Right lung (tissue), 5 donors: ENCODE results near the gene DEPDC4. TPM values are rescaled to one million over a fixed set of nuclear protein-coding genes. Genes with fewer than 3 reads are reported as not detected.
A peak's percentile ranks its signal among the peaks of the same experiment; 100 is the strongest.
"Not testable (repeated sequence)": the region's sequence is repeated elsewhere in the genome, so short reads cannot be mapped to it uniquely, and the experiment has no call there.

ENCODE experiments used
- DNase-seq, 2 donors: peaks; one replicate each; pipeline ENCODE4 v3.0.0-alpha.2; 2013
- polyA plus RNA-seq, 5 donors: library from polyadenylated mRNA; unstranded; fragments of 120-200 nt; gene quantifications; one replicate each; pipeline versions ENCODE4 v1.2.1 to v1.2.3, GENCODE V29; 2013; ENCODE audit warnings: inconsistent platforms in 1 of 5, low replicate concordance in 1 of 5; ENCODE audit not compliant: insufficient read length in 5 of 5, insufficient read depth in 1 of 5

Gene DEPDC4
- polyA plus RNA-seq, 5 donors: 4.2 to 10.6 (median 8.6) TPM

GRCh38 chr12:100265107-100265506 is 1.8 kb downstream of the DEPDC4 start:
- DNase-seq: not testable (repeated sequence)

- DNase-seq: no peak
Measured at GRCh38 chr12:100263131-100263530, 3.7 kb downstream of the DEPDC4 start.

DNA sequence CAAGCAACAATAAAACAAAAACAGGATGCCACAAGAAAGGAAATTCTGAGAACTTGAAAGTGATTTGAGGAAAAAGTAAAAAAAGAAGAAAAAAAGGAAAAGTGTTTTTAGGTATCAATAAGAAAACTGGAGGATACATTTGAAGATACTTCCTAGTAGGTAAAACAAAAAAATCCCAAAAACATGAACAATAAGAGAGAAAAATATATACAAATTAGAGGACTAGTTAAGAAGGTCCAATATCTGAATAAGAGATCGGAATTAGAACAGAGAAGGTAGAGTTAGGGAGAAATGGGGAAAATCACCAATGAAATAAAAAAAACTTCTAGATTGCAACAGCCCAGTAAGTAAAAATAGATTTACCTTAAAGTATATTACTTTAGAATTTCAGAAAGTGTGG is 8.8 kb downstream of the DEPDC4 start:
- DNase-seq: no peak

GRCh38 chr12:100254876-100255275 is 12.0 kb downstream of the DEPDC4 start:
- no peak for DNase-seq

GRCh38 chr12:100253437-100253836 is 13.4 kb downstream of the DEPDC4 start:
- no peak for DNase-seq

GRCh38 chr12:100251917-100252316 is 15.0 kb downstream of the DEPDC4 start:
- DNase-seq: peak; percentile 69

GRCh38 chr12:100249941-100250340 is 16.9 kb downstream of the DEPDC4 start:
- no peak for DNase-seq

DNA sequence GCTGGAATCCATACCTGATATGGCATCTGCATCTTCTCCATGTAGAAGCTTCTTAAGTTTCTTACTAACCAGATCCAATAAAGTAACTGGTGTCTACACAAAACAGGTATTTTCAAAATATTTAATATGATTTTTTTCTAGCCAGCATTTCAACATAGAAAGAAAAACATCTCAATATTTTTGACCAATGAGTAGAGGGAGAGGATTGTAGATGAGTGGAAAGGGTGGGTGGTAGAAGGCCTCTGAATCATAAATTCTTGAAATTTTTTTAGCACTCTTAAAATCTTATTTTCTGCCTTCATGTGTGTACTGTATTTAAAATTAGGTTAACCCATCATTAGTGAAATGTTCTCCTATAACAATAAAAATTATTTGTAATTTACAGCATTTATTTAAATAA is 18.0 kb downstream of the DEPDC4 start:
- DNase-seq: no peak

DNA sequence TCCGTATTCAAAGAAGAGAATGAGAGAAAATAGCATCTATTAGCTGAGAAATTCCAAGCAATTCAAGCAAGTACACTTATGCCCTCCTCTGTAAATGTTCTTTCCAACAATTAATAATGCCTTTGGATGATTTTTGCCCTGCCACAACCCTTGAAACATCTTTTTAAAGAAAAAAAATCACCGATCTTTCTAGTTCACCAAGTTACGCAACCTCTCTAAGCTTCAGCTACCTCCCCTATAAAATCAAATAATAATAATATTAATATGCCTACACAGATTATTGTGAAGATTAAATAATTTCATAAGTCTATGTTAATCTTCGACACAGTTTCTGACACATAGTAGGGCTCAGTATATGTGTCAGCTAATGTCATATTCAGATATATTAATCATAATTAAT is 19.1 kb downstream of the DEPDC4 start:
- DNase-seq: no peak

DNA sequence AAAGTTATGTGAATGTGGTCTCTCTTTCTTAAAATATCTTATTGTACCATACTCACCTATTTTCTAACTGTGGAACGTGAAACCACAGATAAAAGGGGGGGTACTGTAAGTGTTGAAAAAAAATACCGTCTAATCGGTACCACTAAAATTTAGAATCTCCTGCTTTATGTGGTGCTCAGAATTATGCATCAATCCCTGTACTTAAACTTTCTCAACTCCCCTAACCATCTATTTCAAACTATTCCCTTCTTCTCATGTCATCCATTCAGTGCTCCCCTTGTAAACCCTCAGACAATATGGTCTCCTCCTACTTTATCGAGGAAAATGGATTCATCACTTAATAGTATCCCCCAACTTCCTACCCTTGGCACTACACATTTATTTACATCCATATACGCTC is 23.7 kb downstream of the DEPDC4 start:
- no peak for DNase-seq

- DNase-seq: no peak
Measured at GRCh38 chr12:100239589-100239988, 27.3 kb downstream of the DEPDC4 start.

GRCh38 chr12:100238801-100239200 is 28.1 kb downstream of the DEPDC4 start:
- no peak for DNase-seq

- peak; percentile 15 to 32 for DNase-seq
Measured at GRCh38 chr12:100234591-100235304, 32.1 kb downstream of the DEPDC4 start.

DNA sequence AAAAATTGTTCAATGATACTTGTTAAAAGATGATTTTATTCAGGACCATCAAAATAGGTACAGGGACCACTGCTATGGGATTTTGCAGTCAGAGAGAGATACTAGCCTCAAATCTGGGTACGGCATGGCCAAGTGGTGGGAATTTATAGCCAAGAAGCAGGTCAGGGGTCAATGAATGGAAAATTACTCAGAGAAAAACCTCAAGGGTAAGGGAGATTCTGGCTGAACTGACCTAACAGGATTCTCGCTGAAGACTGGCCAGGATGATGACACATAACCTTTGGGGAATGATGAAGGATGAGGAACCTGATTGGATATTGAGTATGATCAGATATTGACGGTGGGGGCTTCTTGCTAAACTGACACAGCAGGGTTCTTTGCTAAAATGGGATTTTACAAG is 32.7 kb downstream of the DEPDC4 start:
- no peak for DNase-seq

DNA sequence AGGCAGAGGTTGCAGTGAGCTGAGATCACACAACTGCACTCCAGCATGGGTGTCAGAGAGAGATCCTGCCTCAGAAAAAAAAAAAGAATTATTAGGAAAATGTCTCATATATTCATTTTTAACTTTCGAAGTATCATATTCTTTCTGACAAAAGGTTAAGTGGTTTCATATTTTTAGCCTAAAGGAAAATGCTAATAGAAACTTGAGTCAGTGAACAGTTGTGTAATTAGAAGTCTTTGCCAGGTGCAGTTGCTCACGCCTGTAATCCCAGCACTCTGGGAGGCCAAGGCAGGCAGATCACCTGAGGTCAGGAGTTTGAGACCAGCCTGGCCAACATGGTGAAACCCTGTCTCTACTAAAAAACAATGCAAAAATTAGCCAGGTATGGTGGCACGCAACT is 35.0 kb downstream of the DEPDC4 start:
- not testable (repeated sequence) for DNase-seq

DNA sequence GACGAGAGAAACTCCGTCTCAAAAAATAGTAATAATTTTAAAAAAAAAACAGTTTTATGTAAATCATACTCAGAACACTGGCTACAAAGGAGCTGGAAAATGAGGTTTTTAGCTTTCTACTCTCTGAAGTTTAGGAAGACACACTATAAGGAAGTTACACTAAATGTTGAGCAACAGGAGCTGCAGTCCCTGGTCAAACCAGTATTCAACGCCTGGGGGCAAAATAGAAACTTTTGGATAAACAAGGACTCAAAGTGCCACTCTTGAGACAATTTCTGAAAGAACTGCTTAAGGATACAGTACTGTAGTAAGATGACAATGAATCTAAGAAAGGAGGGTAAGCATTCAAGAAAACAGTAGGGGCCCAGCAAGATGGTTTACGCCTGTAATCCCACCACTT is 37.0 kb downstream of the DEPDC4 start:
- DNase-seq: no peak

DNA sequence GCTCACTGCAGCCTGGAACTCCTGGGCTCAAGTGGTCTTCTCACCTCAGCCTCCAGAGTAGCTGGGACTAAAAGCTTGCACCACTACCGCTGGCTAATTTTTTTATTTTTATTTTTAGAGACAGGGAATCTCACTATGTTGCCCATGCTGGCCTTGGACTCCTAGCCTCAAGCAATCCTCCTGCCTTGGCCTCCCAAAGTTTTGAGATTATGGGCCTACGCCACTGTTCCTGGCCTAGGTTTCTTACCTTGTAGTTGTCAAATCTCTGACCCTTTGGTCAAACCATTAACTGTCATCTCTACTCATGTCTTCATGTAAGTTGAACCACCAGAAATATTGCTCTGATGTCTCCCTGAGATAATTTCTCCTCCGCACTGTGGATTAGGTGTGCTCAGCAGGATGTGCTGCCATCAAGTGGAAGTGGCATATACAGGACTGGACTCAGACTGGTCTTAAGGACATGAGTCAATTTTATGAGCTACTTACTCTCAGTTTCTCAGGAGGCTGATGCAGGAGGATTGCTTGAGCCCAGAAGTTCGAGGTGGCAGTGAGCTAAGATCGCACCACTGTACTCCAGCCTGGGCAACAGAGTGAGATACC is 37.7 kb downstream of the DEPDC4 start:
- no peak for DNase-seq

DNA sequence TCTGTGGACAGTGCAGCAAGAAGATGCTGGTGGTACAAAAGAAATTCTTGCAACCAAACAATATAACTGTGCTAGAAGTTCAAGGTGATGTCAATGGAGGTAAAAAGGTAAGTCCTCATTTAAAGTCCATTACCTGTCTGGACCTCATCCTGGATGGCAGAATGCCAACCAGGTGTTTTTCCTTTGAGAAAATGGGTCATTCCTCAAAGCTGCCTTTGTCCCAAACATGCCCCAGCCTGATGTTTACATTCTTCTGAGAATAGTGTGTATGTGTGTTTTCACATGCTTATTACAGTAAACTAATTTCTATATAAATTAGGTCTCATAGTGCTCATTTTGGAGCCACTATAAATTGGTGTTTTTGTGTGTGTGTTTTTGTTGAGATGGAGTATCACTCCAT is 41.4 kb downstream of the DEPDC4 start:
- DNase-seq: no peak

GRCh38 chr12:100222173-100222572 is 44.7 kb downstream of the DEPDC4 start:
- not testable (repeated sequence) for DNase-seq

GRCh38 chr12:100221523-100221922 is 45.4 kb downstream of the DEPDC4 start:
- DNase-seq: no peak

- no peak for DNase-seq
Measured at GRCh38 chr12:100219328-100220109, 47.4 kb downstream of the DEPDC4 start.

- no peak for DNase-seq
Measured at GRCh38 chr12:100216337-100216736, 50.5 kb downstream of the DEPDC4 start.

- DNase-seq: no peak
Measured at GRCh38 chr12:100215209-100215608, 51.7 kb downstream of the DEPDC4 start.
